ENCODE results near the gene EYS.

The EYS gene

GRCh38 chr6:65707126-65707826 lies at the start of gene EYS:
Gene EYS, minus strand, starts transcription at chr6:65707226. Its CDS starts 211,816 bp downstream, at chr6:65495410.
- no peak for DNase-seq (ENCODE audit: low read depth in 2 of 2)

- DNase-seq (ENCODE audit: low read depth in 2 of 2), result no peak
Observed at GRCh38 chr6:65746302-65746701, 39.3 kb upstream of the EYS start.

- DNase-seq (ENCODE audit: low read depth in 2 of 2), result no peak
Observed at GRCh38 chr6:65745614-65746013, 38.6 kb upstream of the EYS start.

GRCh38 chr6:65728879-65729479 lies 22.0 kb upstream of the EYS start:
- no peak for DNase-seq (ENCODE audit: low read depth in 2 of 2)

GRCh38 chr6:65719101-65719500 lies 12.1 kb upstream of the EYS start:
- no peak for DNase-seq (ENCODE audit: low read depth in 2 of 2)

- no peak for DNase-seq (ENCODE audit: low read depth in 2 of 2)
Observed at GRCh38 chr6:65711531-65711930, 4.5 kb upstream of the EYS start.

GRCh38 chr6:65709099-65709830 lies 2.2 kb upstream of the EYS start:
- no peak for DNase-seq (ENCODE audit: low read depth in 2 of 2)

GRCh38 chr6:65708162-65708561 lies 1.1 kb upstream of the EYS start:
- DNase-seq (ENCODE audit: low read depth in 2 of 2), result no peak

- no peak for DNase-seq (ENCODE audit: low read depth in 2 of 2)
Observed at GRCh38 chr6:65706436-65706835, 590 bp downstream of the EYS start.

GRCh38 chr6:65701325-65701724 lies 5.7 kb downstream of the EYS start:
- no peak for DNase-seq (ENCODE audit: low read depth in 2 of 2)

GRCh38 chr6:65700561-65700960 lies 6.5 kb downstream of the EYS start:
- DNase-seq (ENCODE audit: low read depth in 2 of 2), result no peak

- DNase-seq (ENCODE audit: low read depth in 2 of 2), result no peak
Observed at GRCh38 chr6:65692109-65692508, 14.9 kb downstream of the EYS start.

GRCh38 chr6:65680232-65680631 lies 26.8 kb downstream of the EYS start:
- DNase-seq (ENCODE audit: low read depth in 2 of 2), result no peak

- no peak for DNase-seq (ENCODE audit: low read depth in 2 of 2)
Observed at GRCh38 chr6:65671922-65672321, 35.1 kb downstream of the EYS start.

- no peak for DNase-seq (ENCODE audit: low read depth in 2 of 2)
Observed at GRCh38 chr6:65667916-65668656, 38.9 kb downstream of the EYS start.

GRCh38 chr6:65650086-65650485 lies 56.9 kb downstream of the EYS start:
- no peak for DNase-seq (ENCODE audit: low read depth in 2 of 2)

GRCh38 chr6:65649392-65649791 lies 57.6 kb downstream of the EYS start:
- no peak for DNase-seq (ENCODE audit: low read depth in 2 of 2)

- DNase-seq (ENCODE audit: low read depth in 2 of 2), result no peak
Observed at GRCh38 chr6:65646544-65646943, 60.5 kb downstream of the EYS start.

- no peak for DNase-seq (ENCODE audit: low read depth in 2 of 2)
Observed at GRCh38 chr6:65642776-65643175, 64.2 kb downstream of the EYS start.

- DNase-seq (ENCODE audit: low read depth in 2 of 2), result no peak
Observed at GRCh38 chr6:65638047-65638831, 68.8 kb downstream of the EYS start.

GRCh38 chr6:65637289-65638046 lies 69.6 kb downstream of the EYS start:
- no peak for DNase-seq (ENCODE audit: low read depth in 2 of 2)

All from stimulated activated CD8-positive, alpha-beta memory T cell treated with anti-CD3 and anti-CD28 coated beads, Interleukin-2, amount 100 ng/mL, for 48 hours (primary cell).